Measurements from ENCODE around the gene ADAMTSL2. TPM values are rescaled to one million over a fixed set of nuclear protein-coding genes. Genes with fewer than 3 reads are reported as not detected.

The ADAMTSL2 gene
- total RNA-seq, 1 donor from 2014 or later = 17.4 TPM

- intact Hi-C loops (cut with DNase I) = loop anchor here (5.0 kb wide), 1 partner anchor 197 kb away; no protein-coding TSS in a partner anchor
- peaks cover 42% of the 10 kb centered on the region for H3K4me1 ChIP-seq
- H3K27ac ChIP-seq = no peak overlapping the region
- no peak overlapping the region for H3K4me3 ChIP-seq
- DNase-seq (no peak), ATAC-seq (no peak)
- no peaks in the 10 kb centered on the region for H3K9me3 ChIP-seq
- peaks cover 22% of the 10 kb centered on the region for H3K27me3 ChIP-seq
- H3K36me3 ChIP-seq = no peaks in the 10 kb centered on the region
- TF ChIP-seq, protein P1, sequence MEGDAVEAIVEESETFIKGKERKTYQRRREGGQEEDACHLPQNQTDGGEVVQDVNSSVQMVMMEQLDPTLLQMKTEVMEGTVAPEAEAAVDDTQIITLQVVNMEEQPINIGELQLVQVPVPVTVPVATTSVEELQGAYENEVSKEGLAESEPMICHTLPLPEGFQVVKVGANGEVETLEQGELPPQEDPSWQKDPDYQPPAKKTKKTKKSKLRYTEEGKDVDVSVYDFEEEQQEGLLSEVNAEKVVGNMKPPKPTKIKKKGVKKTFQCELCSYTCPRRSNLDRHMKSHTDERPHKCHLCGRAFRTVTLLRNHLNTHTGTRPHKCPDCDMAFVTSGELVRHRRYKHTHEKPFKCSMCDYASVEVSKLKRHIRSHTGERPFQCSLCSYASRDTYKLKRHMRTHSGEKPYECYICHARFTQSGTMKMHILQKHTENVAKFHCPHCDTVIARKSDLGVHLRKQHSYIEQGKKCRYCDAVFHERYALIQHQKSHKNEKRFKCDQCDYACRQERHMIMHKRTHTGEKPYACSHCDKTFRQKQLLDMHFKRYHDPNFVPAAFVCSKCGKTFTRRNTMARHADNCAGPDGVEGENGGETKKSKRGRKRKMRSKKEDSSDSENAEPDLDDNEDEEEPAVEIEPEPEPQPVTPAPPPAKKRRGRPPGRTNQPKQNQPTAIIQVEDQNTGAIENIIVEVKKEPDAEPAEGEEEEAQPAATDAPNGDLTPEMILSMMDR (IDR thresholded peaks at IDR 0.05) = no peak
Observed at GRCh38 chr9:133529874-133530273, 4.6 kb upstream of the ADAMTSL2 start.

- H3K27me3 ChIP-seq = peaks cover 24% of the 10 kb centered on the region
- H3K4me1 ChIP-seq = peaks cover 40% of the 10 kb centered on the region
- DNase-seq = no peak
- H3K27ac ChIP-seq = no peak overlapping the region
- H3K36me3 ChIP-seq = no peaks in the 10 kb centered on the region
- no peak overlapping the region for H3K4me3 ChIP-seq
- no peaks in the 10 kb centered on the region for H3K9me3 ChIP-seq
- TF ChIP-seq, protein P1 (IDR thresholded peaks at IDR 0.05) = no peak
- ATAC-seq = no peak
- intact Hi-C loops (cut with DNase I) = loop anchor here (5.0 kb wide), 1 partner anchor 196 kb away; no protein-coding TSS in a partner anchor
Observed at GRCh38 chr9:133531293-133531692, 3.2 kb upstream of the ADAMTSL2 start.

DNA sequence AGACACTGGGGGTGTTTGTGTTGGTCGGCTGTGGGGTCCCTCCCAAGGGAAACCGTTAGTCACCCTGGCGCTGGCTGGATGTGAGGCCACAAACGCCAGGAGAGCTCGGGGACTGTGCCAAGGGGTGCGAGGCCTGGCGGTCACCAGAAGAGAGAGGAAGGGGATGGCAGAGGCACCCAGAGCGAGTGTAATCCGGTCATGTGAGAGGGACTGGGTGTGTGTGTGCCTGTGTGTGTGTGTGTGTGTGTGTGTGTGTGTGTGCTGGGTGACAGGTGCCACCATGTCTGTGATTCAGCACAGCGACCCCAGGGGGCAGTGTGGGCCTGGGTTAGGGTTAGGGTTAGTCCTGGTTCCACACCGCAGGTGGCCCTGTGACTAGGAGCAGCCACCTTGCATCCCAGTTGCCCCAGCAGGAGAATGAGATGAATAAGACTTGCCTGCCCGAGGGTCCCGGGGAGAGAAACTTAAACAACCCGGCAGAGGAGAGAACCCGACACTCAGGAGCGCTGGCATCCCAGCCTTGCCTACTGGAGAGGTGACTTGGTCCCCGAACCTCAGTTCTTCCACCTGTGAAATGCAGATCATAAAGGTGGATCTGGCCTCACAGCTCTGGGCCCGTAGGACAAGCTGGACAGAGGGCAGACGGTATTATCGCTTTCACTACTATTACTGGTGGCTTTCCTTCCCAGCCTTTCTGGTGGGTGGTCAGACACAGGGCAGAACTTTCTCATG, 1.4 kb upstream of the ADAMTSL2 start:
- H3K27me3 ChIP-seq = peaks cover 22% of the 10 kb centered on the region
- H3K4me1 ChIP-seq = peaks cover 29% of the 10 kb centered on the region
- H3K9me3 ChIP-seq = no peaks in the 10 kb centered on the region
- no peaks in the 10 kb centered on the region for H3K36me3 ChIP-seq
- peak overlapping the region; percentile 63 for H3K27ac ChIP-seq
- TF ChIP-seq, protein P1 (IDR thresholded peaks at IDR 0.05) = peak; percentile 37
- ATAC-seq = peak; percentile 69
- intact Hi-C loops (cut with DNase I) = loop anchor here (5.0 kb wide), 1 partner anchor 194 kb away; no protein-coding TSS in a partner anchor
- no peak overlapping the region for H3K4me3 ChIP-seq
- DNase-seq = peak; percentile 84

- Histone ChIP-seq H3K4me3 (peak overlapping the region; percentile 54), H3K27me3 (peaks cover 14% of the 10 kb centered on the region), H3K27ac (peak overlapping the region; percentile 63), H3K4me1 (peaks cover 23% of the 10 kb centered on the region), H3K9me3 (no peaks in the 10 kb centered on the region), H3K36me3 (no peaks in the 10 kb centered on the region)
- DNase-seq (no peak), ATAC-seq (no peak)
- intact Hi-C loops (cut with DNase I) = loop anchor here (5.0 kb wide), 1 partner anchor 193 kb away; no protein-coding TSS in a partner anchor
- TF ChIP-seq, protein P1 (IDR thresholded peaks at IDR 0.05) = no peak
Observed at GRCh38 chr9:133533857-133534256, 647 bp upstream of the ADAMTSL2 start.

- Histone ChIP-seq H3K4me1 (peaks cover 28% of the 10 kb centered on the region), H3K27me3 (peaks cover 12% of the 10 kb centered on the region)
- intact Hi-C loops (cut with DNase I) = no loop called here
Observed at GRCh38 chr9:133535306-133535877, 888 bp downstream of the ADAMTSL2 start.

More at GRCh38 chr9:133535306-133535877, 888 bp downstream of the ADAMTSL2 start:
- no peak for ATAC-seq
- Histone ChIP-seq H3K36me3 (no peaks in the 10 kb centered on the region), H3K9me3 (no peaks in the 10 kb centered on the region), H3K4me3 (peak overlapping the region; percentile 54), H3K27ac (no peak overlapping the region)
- TF ChIP-seq, protein P1 (IDR thresholded peaks at IDR 0.05) = no peak
- no peak for DNase-seq

Data from upper lobe of right lung (tissue), 1 donor.